ENCODE results near the gene FN3K.
A peak's percentile ranks its signal among the peaks of the same experiment; 100 is the strongest.

Gene FN3K

DNA sequence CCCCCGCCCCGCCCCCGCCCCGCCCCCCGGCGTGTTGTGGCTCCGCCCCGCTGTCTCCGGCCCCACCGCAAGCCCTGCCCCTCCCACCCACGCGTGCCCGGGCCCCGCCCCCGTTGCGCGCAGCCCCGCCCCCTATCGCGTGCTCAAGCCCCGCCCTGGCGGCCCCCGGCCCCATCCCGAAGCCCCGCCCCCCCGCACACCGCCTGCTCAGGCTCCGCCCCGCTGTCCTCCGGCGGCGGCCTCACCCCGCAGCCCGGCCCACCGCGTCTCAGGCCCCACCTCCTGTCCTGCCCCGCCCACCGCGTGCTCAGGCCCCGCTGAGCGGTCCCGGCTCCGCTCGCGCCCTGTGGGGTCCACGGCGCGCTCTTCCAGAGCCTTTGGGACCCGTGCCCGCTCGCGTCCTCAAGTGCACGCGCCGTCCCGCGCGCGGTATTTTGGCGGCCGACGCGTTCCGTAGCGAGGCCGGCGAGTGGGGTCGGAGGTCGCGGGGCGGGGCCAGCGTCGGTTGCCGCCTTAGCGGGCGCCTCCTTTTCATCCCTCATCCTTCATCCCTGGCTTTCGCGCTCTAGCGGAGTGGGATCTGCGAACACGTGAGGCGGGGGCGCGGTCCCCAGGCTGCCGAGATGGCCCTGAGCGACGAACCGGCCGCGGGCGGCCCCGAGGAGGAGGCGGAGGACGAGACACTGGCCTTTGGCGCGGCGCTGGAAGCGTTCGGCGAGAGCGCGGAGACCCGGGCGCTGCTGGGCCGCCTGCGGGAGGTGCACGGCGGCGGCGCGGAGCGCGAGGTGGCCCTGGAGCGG is 16.4 kb downstream of the FN3K start, which contains the start of gene TBCD:
TSS of gene TBCD (plus strand) at position 495 of the 800 bp plus-strand sequence. CDS start at position 624, 129 bp downstream.
- Histone ChIP-seq H3K9me3 (ENCODE audit: control insufficient read depth, insufficient read depth, low read length) (no peaks in the 10 kb centered on the region), H3K36me3 (ENCODE audit: control insufficient read depth, low read length) (peaks cover 13% of the 10 kb centered on the region), H3K4me1 (ENCODE audit: control insufficient read depth, low read length) (peaks cover 20% of the 10 kb centered on the region), H3K4me2 (ENCODE audit: low read length) (peak within 1 kb of the TSS; percentile 91), H3K79me2 (ENCODE audit: control insufficient read depth, low read length) (peaks cover 46% of the 10 kb centered on the region), H3K27ac (ENCODE audit: low read depth, low read length) (peak within 1 kb of the TSS; percentile 68), H3K9me2 (replicated peaks; ENCODE audit: control insufficient read depth, low read length) (no peaks in the 10 kb centered on the region), H3F3A (ENCODE audit: control insufficient read depth, insufficient read depth) (no peaks in the 10 kb centered on the region), H3K4me3 (ENCODE audit: low read length) (peak within 1 kb of the TSS; percentile 90), H4K20me1 (ENCODE audit: control insufficient read depth, insufficient read depth, low read depth, low read length) (no peaks in the 10 kb centered on the region), H3K27me3 (ENCODE audit: control insufficient read depth, low read length) (no peaks in the 10 kb centered on the region)
- TF ChIP-seq EZH2phosphoT487 (IDR thresholded peaks at IDR 0.05; ENCODE audit: borderline replicate concordance, low read length) = no peak
- TF ChIP-seq, protein P1, sequence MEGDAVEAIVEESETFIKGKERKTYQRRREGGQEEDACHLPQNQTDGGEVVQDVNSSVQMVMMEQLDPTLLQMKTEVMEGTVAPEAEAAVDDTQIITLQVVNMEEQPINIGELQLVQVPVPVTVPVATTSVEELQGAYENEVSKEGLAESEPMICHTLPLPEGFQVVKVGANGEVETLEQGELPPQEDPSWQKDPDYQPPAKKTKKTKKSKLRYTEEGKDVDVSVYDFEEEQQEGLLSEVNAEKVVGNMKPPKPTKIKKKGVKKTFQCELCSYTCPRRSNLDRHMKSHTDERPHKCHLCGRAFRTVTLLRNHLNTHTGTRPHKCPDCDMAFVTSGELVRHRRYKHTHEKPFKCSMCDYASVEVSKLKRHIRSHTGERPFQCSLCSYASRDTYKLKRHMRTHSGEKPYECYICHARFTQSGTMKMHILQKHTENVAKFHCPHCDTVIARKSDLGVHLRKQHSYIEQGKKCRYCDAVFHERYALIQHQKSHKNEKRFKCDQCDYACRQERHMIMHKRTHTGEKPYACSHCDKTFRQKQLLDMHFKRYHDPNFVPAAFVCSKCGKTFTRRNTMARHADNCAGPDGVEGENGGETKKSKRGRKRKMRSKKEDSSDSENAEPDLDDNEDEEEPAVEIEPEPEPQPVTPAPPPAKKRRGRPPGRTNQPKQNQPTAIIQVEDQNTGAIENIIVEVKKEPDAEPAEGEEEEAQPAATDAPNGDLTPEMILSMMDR (IDR thresholded peaks at IDR 0.05; ENCODE audit: low read depth, low read length, poor library complexity, severe bottlenecking) = no peak

DNA sequence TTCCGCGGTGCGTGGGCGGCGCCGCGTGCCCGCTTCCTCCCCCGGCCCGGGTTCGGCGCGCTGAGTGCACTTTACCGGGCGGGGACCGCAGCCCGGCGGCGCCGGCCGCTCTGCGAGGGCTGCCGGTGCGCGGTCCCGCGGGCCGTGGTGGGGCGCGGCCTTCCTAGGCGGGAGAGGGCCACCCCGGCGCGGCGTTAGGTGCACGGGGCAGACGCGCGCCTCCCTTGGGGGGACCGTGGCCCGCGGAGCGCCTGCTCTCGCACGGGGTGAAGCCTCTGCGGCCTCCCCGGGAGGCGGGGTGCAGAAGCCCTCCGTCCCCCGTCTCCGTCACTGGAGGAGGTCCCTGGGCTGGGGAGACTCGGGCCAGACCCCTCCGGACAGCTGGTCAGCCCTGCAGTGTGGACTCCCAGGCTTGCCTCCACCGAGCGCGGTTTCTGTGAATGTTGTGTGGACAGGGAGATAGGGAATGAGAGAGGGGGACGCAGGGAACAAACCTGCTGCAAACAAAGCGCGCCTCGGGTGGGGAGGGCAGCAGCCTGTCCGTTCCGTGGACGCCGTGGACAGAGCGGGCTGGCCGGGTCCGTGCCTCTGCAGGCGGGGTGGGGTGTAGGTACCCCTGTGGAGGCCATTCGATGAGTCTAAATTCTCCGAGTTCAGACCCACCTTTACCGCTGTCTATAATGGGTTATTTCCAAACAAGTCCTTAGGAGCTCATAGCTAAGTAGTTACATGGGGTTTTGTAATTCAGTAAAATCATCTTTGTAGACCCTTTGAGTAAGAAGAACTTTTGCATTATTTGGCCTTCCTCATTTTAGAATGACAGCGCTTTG is 17.2 kb downstream of the FN3K start:
- H3K4me3 ChIP-seq (ENCODE audit: low read length) = peak overlapping the region; percentile 90
- H3K27me3 ChIP-seq (ENCODE audit: control insufficient read depth, low read length) = no peaks in the 10 kb centered on the region
- H3K36me3 ChIP-seq (ENCODE audit: control insufficient read depth, low read length) = peaks cover 13% of the 10 kb centered on the region
- H3K79me2 ChIP-seq (ENCODE audit: control insufficient read depth, low read length) = peaks cover 51% of the 10 kb centered on the region
- peak overlapping the region; percentile 68 for H3K27ac ChIP-seq (ENCODE audit: low read depth, low read length)
- no peak for TF ChIP-seq EZH2phosphoT487 (IDR thresholded peaks at IDR 0.05; ENCODE audit: borderline replicate concordance, low read length)
- TF ChIP-seq, protein P1 (IDR thresholded peaks at IDR 0.05; ENCODE audit: low read depth, low read length, poor library complexity, severe bottlenecking) = no peak
- no peaks in the 10 kb centered on the region for H3K9me2 ChIP-seq (replicated peaks; ENCODE audit: control insufficient read depth, low read length)
- H3K4me1 ChIP-seq (ENCODE audit: control insufficient read depth, low read length) = peaks cover 20% of the 10 kb centered on the region
- no peaks in the 10 kb centered on the region for H3F3A ChIP-seq (ENCODE audit: control insufficient read depth, insufficient read depth)
- no peaks in the 10 kb centered on the region for H4K20me1 ChIP-seq (ENCODE audit: control insufficient read depth, insufficient read depth, low read depth, low read length)
- no peaks in the 10 kb centered on the region for H3K9me3 ChIP-seq (ENCODE audit: control insufficient read depth, insufficient read depth, low read length)
- peak overlapping the region; percentile 91 for H3K4me2 ChIP-seq (ENCODE audit: low read length)

DNA sequence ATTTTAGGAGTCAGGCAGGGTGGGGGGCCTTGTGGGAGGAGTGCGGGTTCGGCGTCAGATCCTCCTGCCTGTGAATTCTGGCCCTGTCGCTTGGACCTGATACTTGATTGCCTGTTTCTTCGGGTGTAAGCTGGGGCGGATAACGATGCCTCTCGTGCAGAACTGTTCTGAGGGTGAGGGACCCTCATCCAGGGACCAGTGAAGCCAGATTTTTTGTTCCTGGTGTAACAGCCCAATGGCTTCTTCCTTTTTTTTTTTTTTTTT is 17.7 kb downstream of the FN3K start:
- no peak overlapping the region for H3K27ac ChIP-seq (ENCODE audit: low read depth, low read length)
- peaks cover 13% of the 10 kb centered on the region for H3K36me3 ChIP-seq (ENCODE audit: control insufficient read depth, low read length)
- peak overlapping the region; percentile 91 for H3K4me2 ChIP-seq (ENCODE audit: low read length)
- H4K20me1 ChIP-seq (ENCODE audit: control insufficient read depth, insufficient read depth, low read depth, low read length) = no peaks in the 10 kb centered on the region
- no peak for TF ChIP-seq EZH2phosphoT487 (IDR thresholded peaks at IDR 0.05; ENCODE audit: borderline replicate concordance, low read length)
- TF ChIP-seq, protein P1 (IDR thresholded peaks at IDR 0.05; ENCODE audit: low read depth, low read length, poor library complexity, severe bottlenecking) = no peak
- no peaks in the 10 kb centered on the region for H3K9me2 ChIP-seq (replicated peaks; ENCODE audit: control insufficient read depth, low read length)
- H3K9me3 ChIP-seq (ENCODE audit: control insufficient read depth, insufficient read depth, low read length) = no peaks in the 10 kb centered on the region
- H3K79me2 ChIP-seq (ENCODE audit: control insufficient read depth, low read length) = peaks cover 54% of the 10 kb centered on the region
- peak overlapping the region; percentile 90 for H3K4me3 ChIP-seq (ENCODE audit: low read length)
- H3K4me1 ChIP-seq (ENCODE audit: control insufficient read depth, low read length) = peaks cover 20% of the 10 kb centered on the region
- H3F3A ChIP-seq (ENCODE audit: control insufficient read depth, insufficient read depth) = no peaks in the 10 kb centered on the region
- H3K27me3 ChIP-seq (ENCODE audit: control insufficient read depth, low read length) = no peaks in the 10 kb centered on the region
